Lower leg skin (tissue), 3 donors: Measurements from ENCODE around the gene SDC4.

Experiments
- CTCF ChIP-seq, 3 donors: fragments of 450-650 bp; IDR thresholded peaks; one replicate each; pipeline ENCODE4 v1.5.1; 2016; ENCODE audit warnings: antibody characterized with exemption in 3 of 3, mild to moderate bottlenecking in 3 of 3, moderate library complexity in 2 of 3
- POLR2A ChIP-seq, 2 donors: fragments of 450-650 bp; IDR thresholded peaks; one replicate each; pipeline ENCODE4 v1.6.1; 2016 to 2017; ENCODE audit warnings: antibody characterized with exemption in 2 of 2, mild to moderate bottlenecking in 1 of 2, moderate library complexity in 1 of 2

GRCh38 chr20:45279992-45280391, 68.2 kb downstream of the SDC4 start:
- TF ChIP-seq CTCF (IDR thresholded peaks at IDR 0.05) (no peak), POLR2A (IDR thresholded peaks at IDR 0.05) (no peak)
